ENCODE measurements around the gene MYOG. TPM values are rescaled to one million over a fixed set of nuclear protein-coding genes. Genes with fewer than 3 reads are reported as not detected.

MYOG gene
- total and polyA plus RNA-seq, 2 experiments from 2014 or later: not detected

- H3K4me3 ChIP-seq: no peak overlapping the region
- Mint-ChIP-seq H3K4me3 (no peak overlapping the region; the same call in 2 of the 3 replicates), H3K27ac (no peak overlapping the region), H3K9me3 (no peaks in the 10 kb centered on the region), H3K36me3 (ENCODE audit: low read depth) (no peaks in the 10 kb centered on the region), H3K27me3 (ENCODE audit: insufficient read depth, low read depth, poor library complexity) (peaks cover 11% of the 10 kb centered on the region), H3K4me1 (peaks cover 10% of the 10 kb centered on the region; the same call in 2 of the 3 replicates)
- ATAC-seq (peak; percentile 27; the same call in 2 of the 3 replicates), DNase-seq (ENCODE audit: low spot score) (peak; percentile 12)
- TF ChIP-seq EZH2phosphoT487 (IDR thresholded peaks at IDR 0.05; ENCODE audit: unreplicated experiment) (no peak), REST (IDR thresholded peaks at IDR 0.05; ENCODE audit: unreplicated experiment) (no peak), EZH2 (IDR thresholded peaks at IDR 0.05; ENCODE audit: low read depth, unreplicated experiment) (no peak), CREB1 (CRISPR knock-in tag; IDR thresholded peaks at IDR 0.05; ENCODE audit: low read depth) (no peak), ETS1 (IDR thresholded peaks at IDR 0.05) (no peak), JUNB (IDR thresholded peaks at IDR 0.05; ENCODE audit: unreplicated experiment) (no peak), ZNF331 (CRISPR knock-in tag; IDR thresholded peaks at IDR 0.05; ENCODE audit: low read depth) (no peak), POLR2AphosphoS5 (IDR thresholded peaks at IDR 0.05; ENCODE audit: low read depth) (no peak), NANOG (IDR thresholded peaks at IDR 0.05; ENCODE audit: borderline replicate concordance) (no peak), ZNF114 (CRISPR knock-in tag; IDR thresholded peaks at IDR 0.05) (no peak), STAT1 (IDR thresholded peaks at IDR 0.05; ENCODE audit: unreplicated experiment) (no peak)
- TF ChIP-seq, protein P1, sequence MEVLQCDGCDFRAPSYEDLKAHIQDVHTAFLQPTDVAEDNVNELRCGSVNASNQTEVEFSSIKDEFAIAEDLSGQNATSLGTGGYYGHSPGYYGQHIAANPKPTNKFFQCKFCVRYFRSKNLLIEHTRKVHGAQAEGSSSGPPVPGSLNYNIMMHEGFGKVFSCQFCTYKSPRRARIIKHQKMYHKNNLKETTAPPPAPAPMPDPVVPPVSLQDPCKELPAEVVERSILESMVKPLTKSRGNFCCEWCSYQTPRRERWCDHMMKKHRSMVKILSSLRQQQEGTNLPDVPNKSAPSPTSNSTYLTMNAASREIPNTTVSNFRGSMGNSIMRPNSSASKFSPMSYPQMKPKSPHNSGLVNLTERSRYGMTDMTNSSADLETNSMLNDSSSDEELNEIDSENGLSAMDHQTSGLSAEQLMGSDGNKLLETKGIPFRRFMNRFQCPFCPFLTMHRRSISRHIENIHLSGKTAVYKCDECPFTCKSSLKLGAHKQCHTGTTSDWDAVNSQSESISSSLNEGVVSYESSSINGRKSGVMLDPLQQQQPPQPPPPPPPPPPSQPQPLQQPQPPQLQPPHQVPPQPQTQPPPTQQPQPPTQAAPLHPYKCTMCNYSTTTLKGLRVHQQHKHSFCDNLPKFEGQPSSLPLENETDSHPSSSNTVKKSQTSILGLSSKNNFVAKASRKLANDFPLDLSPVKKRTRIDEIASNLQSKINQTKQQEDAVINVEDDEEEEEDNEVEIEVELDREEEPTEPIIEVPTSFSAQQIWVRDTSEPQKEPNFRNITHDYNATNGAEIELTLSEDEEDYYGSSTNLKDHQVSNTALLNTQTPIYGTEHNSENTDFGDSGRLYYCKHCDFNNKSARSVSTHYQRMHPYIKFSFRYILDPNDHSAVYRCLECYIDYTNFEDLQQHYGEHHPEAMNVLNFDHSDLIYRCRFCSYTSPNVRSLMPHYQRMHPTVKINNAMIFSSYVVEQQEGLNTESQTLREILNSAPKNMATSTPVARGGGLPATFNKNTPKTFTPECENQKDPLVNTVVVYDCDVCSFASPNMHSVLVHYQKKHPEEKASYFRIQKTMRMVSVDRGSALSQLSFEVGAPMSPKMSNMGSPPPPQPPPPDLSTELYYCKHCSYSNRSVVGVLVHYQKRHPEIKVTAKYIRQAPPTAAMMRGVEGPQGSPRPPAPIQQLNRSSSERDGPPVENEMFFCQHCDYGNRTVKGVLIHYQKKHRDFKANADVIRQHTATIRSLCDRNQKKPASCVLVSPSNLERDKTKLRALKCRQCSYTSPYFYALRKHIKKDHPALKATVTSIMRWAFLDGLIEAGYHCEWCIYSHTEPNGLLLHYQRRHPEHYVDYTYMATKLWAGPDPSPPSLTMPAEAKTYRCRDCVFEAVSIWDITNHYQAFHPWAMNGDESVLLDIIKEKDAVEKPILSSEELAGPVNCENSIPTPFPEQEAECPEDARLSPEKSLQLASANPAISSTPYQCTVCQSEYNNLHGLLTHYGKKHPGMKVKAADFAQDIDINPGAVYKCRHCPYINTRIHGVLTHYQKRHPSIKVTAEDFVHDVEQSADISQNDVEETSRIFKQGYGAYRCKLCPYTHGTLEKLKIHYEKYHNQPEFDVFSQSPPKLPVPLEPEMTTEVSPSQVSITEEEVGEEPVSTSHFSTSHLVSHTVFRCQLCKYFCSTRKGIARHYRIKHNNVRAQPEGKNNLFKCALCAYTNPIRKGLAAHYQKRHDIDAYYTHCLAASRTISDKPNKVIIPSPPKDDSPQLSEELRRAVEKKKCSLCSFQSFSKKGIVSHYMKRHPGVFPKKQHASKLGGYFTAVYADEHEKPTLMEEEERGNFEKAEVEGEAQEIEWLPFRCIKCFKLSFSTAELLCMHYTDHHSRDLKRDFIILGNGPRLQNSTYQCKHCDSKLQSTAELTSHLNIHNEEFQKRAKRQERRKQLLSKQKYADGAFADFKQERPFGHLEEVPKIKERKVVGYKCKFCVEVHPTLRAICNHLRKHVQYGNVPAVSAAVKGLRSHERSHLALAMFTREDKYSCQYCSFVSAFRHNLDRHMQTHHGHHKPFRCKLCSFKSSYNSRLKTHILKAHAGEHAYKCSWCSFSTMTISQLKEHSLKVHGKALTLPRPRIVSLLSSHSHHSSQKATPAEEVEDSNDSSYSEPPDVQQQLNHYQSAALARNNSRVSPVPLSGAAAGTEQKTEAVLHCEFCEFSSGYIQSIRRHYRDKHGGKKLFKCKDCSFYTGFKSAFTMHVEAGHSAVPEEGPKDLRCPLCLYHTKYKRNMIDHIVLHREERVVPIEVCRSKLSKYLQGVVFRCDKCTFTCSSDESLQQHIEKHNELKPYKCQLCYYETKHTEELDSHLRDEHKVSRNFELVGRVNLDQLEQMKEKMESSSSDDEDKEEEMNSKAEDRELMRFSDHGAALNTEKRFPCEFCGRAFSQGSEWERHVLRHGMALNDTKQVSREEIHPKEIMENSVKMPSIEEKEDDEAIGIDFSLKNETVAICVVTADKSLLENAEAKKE (CRISPR knock-in tag; IDR thresholded peaks at IDR 0.05): no peak
- TF ChIP-seq, protein P2, sequence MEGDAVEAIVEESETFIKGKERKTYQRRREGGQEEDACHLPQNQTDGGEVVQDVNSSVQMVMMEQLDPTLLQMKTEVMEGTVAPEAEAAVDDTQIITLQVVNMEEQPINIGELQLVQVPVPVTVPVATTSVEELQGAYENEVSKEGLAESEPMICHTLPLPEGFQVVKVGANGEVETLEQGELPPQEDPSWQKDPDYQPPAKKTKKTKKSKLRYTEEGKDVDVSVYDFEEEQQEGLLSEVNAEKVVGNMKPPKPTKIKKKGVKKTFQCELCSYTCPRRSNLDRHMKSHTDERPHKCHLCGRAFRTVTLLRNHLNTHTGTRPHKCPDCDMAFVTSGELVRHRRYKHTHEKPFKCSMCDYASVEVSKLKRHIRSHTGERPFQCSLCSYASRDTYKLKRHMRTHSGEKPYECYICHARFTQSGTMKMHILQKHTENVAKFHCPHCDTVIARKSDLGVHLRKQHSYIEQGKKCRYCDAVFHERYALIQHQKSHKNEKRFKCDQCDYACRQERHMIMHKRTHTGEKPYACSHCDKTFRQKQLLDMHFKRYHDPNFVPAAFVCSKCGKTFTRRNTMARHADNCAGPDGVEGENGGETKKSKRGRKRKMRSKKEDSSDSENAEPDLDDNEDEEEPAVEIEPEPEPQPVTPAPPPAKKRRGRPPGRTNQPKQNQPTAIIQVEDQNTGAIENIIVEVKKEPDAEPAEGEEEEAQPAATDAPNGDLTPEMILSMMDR (conservative IDR thresholded peaks at IDR 0.05; ENCODE audit: low read depth in 2 of 2): no peak
- no peaks in the 10 kb centered on the region for H3K9me2 ChIP-seq (ENCODE audit: insufficient read depth)
- peaks cover 4% of the 10 kb centered on the region for H3K27me3 ChIP-seq (ENCODE audit: insufficient read depth)
- H4K20me1 ChIP-seq (replicated peaks; ENCODE audit: insufficient read depth): no peaks in the 10 kb centered on the region
- H3K79me2 ChIP-seq (replicated peaks; ENCODE audit: insufficient read depth): no peaks in the 10 kb centered on the region
- H3K36me3 ChIP-seq (ENCODE audit: insufficient read depth): no peaks in the 10 kb centered on the region
- H3F3A ChIP-seq (replicated peaks; ENCODE audit: low read depth): no peaks in the 10 kb centered on the region
- H2AFZ ChIP-seq: peak overlapping the region; percentile 25
- H3K4me2 ChIP-seq: no peak overlapping the region
- H3K27ac ChIP-seq (ENCODE audit: low read depth): no peak overlapping the region
- peaks cover 13% of the 10 kb centered on the region for H3K4me1 ChIP-seq (ENCODE audit: insufficient read depth)
Observed at GRCh38 chr1:203133970-203134725, 48.3 kb upstream of the MYOG start.
